ENCODE data around the gene PPP1R2.
"Not testable (repeated sequence)": the region's sequence is repeated elsewhere in the genome, so short reads cannot be mapped to it uniquely, and the experiment has no call there.

The PPP1R2 gene

DNA sequence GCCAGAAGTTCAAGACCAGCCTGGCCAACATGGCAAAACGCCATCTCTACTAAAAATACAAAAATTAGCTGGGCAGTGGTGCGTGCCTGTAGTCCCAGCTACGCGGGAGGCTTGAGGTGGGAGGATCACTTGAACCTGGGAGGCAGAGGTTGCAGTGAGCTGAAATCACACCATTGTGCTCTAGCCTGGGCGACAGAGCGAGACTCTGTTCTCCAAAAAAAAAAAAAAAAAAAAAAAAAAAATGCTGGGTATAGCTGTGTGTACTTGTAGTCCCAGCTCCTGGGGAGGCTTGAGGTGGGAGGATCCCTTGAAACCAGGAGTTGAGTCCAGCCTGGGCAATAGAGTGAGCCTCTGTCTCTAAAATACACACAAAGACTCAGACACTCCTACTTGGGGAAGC lies 32.0 kb downstream of the PPP1R2 start:
- Histone ChIP-seq H3K27me3 (ENCODE audit: control insufficient read depth, insufficient read depth, low read length) (no peaks in the 10 kb centered on the region), H3K4me3 (ENCODE audit: low read depth, low read length) (no peak overlapping the region), H3K9me3 (ENCODE audit: control insufficient read depth, insufficient read depth, low read depth, low read length) (no peaks in the 10 kb centered on the region), H3K27ac (ENCODE audit: low read depth, low read length) (no peak overlapping the region), H3K4me1 (ENCODE audit: control insufficient read depth, insufficient read depth, low read length) (no peaks in the 10 kb centered on the region), H3K36me3 (ENCODE audit: control insufficient read depth, insufficient read depth, low read length) (peaks cover 28% of the 10 kb centered on the region), H3K9ac (ENCODE audit: low read length) (no peak overlapping the region)

DNA sequence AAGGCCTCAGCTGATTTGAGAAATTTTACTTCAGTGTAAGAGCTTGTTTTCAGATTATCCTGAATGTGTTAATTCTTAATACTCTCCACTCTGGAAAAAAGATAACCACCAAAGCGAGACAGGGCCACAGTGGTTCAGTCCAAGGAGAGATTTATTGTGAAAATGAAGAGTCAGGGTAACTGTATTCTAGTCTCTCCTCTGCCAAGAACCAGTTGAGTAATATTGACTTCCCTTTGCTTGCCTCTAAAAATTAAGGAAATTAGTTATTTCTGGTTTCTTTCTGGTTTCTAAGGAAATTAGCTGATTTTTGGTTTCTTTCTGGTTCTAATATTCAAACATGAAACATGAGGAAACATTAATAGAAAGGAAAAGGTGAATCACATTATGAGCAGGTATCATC lies 34.9 kb downstream of the PPP1R2 start:
- Histone ChIP-seq H3K36me3 (ENCODE audit: control insufficient read depth, insufficient read depth, low read length) (peaks cover 8% of the 10 kb centered on the region), H3K27ac (ENCODE audit: low read depth, low read length) (no peak overlapping the region), H3K4me1 (ENCODE audit: control insufficient read depth, insufficient read depth, low read length) (no peaks in the 10 kb centered on the region), H3K4me3 (ENCODE audit: low read depth, low read length) (no peak overlapping the region), H3K9ac (ENCODE audit: low read length) (no peak overlapping the region), H3K27me3 (ENCODE audit: control insufficient read depth, insufficient read depth, low read length) (no peaks in the 10 kb centered on the region), H3K9me3 (ENCODE audit: control insufficient read depth, insufficient read depth, low read depth, low read length) (no peaks in the 10 kb centered on the region)

DNA sequence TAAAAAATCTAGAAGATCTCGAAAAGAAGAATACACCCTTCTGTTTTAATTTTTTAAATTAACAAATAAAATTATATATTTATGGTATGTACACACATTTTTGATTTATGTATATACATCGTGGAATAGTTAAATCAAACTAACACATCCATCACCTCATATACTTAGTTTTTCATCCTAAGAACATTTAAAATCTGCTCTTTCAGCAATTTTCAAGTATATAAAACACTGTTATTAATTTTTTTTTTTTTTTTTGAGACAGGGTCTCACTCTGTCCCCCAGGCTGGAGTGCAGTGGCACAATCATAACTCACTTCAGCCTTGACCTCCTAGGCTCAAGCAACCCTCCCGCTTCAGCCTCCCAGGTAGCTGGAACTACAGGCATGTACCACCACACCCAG lies 67.5 kb downstream of the PPP1R2 start:
- no peak overlapping the region for H3K4me3 ChIP-seq (ENCODE audit: low read depth, low read length)
- peaks cover 4% of the 10 kb centered on the region; the same call in 1 of the 2 replicates for H3K27me3 ChIP-seq (ENCODE audit: control insufficient read depth, insufficient read depth, low read length)
- H3K27ac ChIP-seq (ENCODE audit: low read depth, low read length) = no peak overlapping the region
- H3K4me1 ChIP-seq (ENCODE audit: control insufficient read depth, insufficient read depth, low read length) = no peaks in the 10 kb centered on the region
- H3K9me3 ChIP-seq (ENCODE audit: control insufficient read depth, insufficient read depth, low read depth, low read length) = no peaks in the 10 kb centered on the region
- H3K36me3 ChIP-seq (ENCODE audit: control insufficient read depth, insufficient read depth, low read length) = no peaks in the 10 kb centered on the region
- H3K9ac ChIP-seq (ENCODE audit: low read length) = no peak overlapping the region

DNA sequence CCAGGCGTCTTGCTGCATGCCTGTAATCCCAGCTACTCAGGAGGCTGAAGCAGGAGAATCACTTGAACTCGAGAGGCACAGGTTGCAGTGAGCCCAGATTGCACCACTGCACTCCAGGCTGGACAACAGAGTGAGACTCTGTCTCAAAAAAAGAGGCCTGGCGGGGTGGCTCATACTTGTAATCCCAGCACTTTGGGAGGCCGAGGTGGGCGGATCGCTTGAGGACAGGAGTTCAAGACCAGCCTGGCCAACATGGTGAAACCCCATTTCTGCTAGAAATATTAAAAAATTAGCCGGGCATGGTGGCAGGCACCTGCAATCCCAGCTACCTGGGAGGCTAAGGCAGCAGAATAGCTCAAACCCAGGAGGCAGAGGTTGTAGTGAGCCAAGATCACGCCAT lies 68.0 kb downstream of the PPP1R2 start:
- H3K27ac ChIP-seq (ENCODE audit: low read depth, low read length); H3K9me3 ChIP-seq (ENCODE audit: control insufficient read depth, insufficient read depth, low read depth, low read length); H3K9ac ChIP-seq (ENCODE audit: low read length); H3K27me3 ChIP-seq (ENCODE audit: control insufficient read depth, insufficient read depth, low read length); H3K4me3 ChIP-seq (ENCODE audit: low read depth, low read length); H3K4me1 ChIP-seq (ENCODE audit: control insufficient read depth, insufficient read depth, low read length); H3K36me3 ChIP-seq (ENCODE audit: control insufficient read depth, insufficient read depth, low read length): not testable (repeated sequence)

DNA sequence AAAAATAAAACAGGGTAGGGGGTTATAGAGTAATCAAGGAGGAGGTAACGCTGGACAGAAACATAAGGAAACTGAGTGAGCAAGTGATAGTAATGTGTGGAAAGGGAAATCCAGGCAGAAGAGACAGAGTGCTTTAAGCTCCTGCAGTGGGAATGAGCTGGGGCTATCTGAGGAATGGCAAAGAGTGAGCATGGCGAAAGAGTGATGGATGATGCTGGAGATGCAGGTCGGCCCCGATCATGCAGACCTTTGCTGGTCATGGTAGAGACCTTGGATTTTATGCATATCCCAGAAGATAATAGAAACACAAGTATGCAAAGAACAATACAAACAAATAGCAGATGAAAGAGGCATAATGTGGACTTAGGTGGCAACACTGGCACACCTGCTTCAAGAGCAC lies 74.3 kb downstream of the PPP1R2 start:
- Histone ChIP-seq H3K4me1 (ENCODE audit: control insufficient read depth, insufficient read depth, low read length) (no peaks in the 10 kb centered on the region), H3K36me3 (ENCODE audit: control insufficient read depth, insufficient read depth, low read length) (no peaks in the 10 kb centered on the region), H3K9me3 (ENCODE audit: control insufficient read depth, insufficient read depth, low read depth, low read length) (peaks cover 12% of the 10 kb centered on the region), H3K4me3 (ENCODE audit: low read depth, low read length) (no peak overlapping the region), H3K27me3 (ENCODE audit: control insufficient read depth, insufficient read depth, low read length) (no peaks in the 10 kb centered on the region), H3K9ac (ENCODE audit: low read length) (no peak overlapping the region), H3K27ac (ENCODE audit: low read depth, low read length) (no peak overlapping the region)

DNA sequence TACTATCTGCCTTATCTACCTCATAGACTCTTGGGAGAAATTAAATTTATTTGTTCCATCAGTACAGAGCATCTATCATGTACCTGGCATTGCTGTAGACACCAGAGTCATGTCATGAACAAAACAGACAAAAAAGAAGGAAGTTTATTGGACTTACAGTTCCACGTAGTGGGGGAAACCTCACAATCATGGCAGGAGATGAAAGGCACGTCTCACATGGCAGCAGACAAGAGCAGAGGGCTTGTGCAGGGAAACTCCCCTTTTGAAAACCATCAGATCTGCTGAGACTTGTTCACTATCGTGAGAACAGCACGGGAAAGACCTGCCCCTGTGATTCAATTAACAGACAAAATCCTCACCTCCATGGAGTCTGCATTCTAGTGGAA lies 74.7 kb downstream of the PPP1R2 start:
- Histone ChIP-seq H3K4me3 (ENCODE audit: low read depth, low read length) (no peak overlapping the region), H3K9me3 (ENCODE audit: control insufficient read depth, insufficient read depth, low read depth, low read length) (peaks cover 12% of the 10 kb centered on the region), H3K9ac (ENCODE audit: low read length) (no peak overlapping the region), H3K4me1 (ENCODE audit: control insufficient read depth, insufficient read depth, low read length) (no peaks in the 10 kb centered on the region), H3K27me3 (ENCODE audit: control insufficient read depth, insufficient read depth, low read length) (no peaks in the 10 kb centered on the region), H3K27ac (ENCODE audit: low read depth, low read length) (no peak overlapping the region), H3K36me3 (ENCODE audit: control insufficient read depth, insufficient read depth, low read length) (no peaks in the 10 kb centered on the region)

DNA sequence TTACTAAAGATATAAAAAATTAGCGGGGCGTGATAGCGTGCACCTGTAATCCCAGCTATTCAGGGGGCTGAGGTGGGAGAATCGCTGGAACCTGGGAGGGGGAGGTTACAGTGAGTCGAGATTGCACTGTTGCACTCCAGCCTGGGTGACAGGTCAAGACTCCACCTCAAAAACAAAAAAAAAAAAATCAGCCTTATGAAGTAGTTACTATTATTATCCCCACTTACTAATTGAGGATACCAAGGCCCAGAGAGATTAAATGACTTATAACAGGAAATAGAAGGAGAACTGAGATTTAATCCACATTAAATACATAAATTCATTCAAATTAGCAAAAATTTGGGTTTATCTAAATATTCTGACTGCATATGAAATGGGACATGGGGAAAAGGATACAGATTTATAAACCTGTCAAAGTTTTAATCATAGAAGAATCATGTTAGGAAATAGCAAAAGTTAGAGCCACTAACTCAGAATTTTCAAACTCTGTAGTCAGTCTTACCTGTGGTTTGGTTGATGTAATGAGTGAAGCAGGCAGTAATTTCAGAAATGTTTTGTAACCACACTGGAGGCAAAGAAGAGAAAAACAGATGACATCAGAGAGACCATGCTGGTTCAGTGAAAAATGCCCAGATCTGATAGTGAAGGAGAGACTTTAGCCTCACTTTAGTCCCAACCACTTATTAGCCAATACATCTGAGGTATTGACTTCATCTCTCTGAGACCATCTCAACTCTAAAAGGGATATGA lies 75.3 kb downstream of the PPP1R2 start:
- H3K9me3 ChIP-seq (ENCODE audit: control insufficient read depth, insufficient read depth, low read depth, low read length) = peaks cover 12% of the 10 kb centered on the region
- no peak overlapping the region for H3K27ac ChIP-seq (ENCODE audit: low read depth, low read length)
- no peaks in the 10 kb centered on the region for H3K36me3 ChIP-seq (ENCODE audit: control insufficient read depth, insufficient read depth, low read length)
- H3K9ac ChIP-seq (ENCODE audit: low read length) = no peak overlapping the region
- no peak overlapping the region for H3K4me3 ChIP-seq (ENCODE audit: low read depth, low read length)
- no peaks in the 10 kb centered on the region for H3K4me1 ChIP-seq (ENCODE audit: control insufficient read depth, insufficient read depth, low read length)
- no peaks in the 10 kb centered on the region for H3K27me3 ChIP-seq (ENCODE audit: control insufficient read depth, insufficient read depth, low read length)

DNA sequence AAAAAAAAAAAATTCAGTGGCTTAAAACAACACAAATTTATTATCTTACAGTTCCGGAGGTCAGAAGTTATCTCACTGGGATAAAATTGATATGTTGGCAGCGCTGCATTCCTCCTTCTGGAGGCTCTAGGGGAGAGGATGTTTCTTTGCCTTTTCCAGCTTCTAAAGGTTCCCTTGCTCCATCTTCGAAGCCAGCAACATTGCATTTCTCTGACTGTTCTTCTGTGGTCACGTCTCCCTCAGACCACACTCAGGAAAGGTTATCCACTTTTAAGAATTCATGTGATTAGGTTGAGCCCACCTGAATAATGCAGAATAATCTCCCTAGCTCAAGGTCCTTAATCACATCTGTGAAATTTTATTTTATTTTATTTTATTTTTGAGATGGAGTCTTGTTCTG lies 76.9 kb downstream of the PPP1R2 start:
- no peak overlapping the region for H3K27ac ChIP-seq (ENCODE audit: low read depth, low read length)
- no peak overlapping the region for H3K4me3 ChIP-seq (ENCODE audit: low read depth, low read length)
- H3K4me1 ChIP-seq (ENCODE audit: control insufficient read depth, insufficient read depth, low read length) = no peaks in the 10 kb centered on the region; the same call in 1 of the 2 replicates
- H3K36me3 ChIP-seq (ENCODE audit: control insufficient read depth, insufficient read depth, low read length) = no peaks in the 10 kb centered on the region
- H3K27me3 ChIP-seq (ENCODE audit: control insufficient read depth, insufficient read depth, low read length) = no peaks in the 10 kb centered on the region
- H3K9ac ChIP-seq (ENCODE audit: low read length) = no peak overlapping the region
- H3K9me3 ChIP-seq (ENCODE audit: control insufficient read depth, insufficient read depth, low read depth, low read length) = peaks cover 12% of the 10 kb centered on the region
